K562 (cell line): ENCODE results near the gene SALL2.

Experiments
- YBX1 ChIP-seq: fragments of 450-650 bp; IDR thresholded peaks from 2 replicates; pipeline ENCODE4 v1.7.1; 2016; ENCODE audit warnings: mild to moderate bottlenecking
- TF ChIP-seq, protein P1 (sequence below), 3 experiments: IDR thresholded peaks in 2 of 3; conservative IDR thresholded peaks in 1 of 3; 2 replicates each; pipeline ENCODE4 v1.5.1; 2011 to 2012; ENCODE audit warnings: low read length in 3 of 3, mild to moderate bottlenecking in 3 of 3, control low read depth in 2 of 3, improper control_type of control experiment in 1 of 3, inconsistent platforms in 1 of 3, low read depth in 1 of 3, mixed read lengths in 1 of 3, moderate library complexity in 1 of 3; ENCODE audit not compliant: insufficient read depth in 2 of 3

DNA sequence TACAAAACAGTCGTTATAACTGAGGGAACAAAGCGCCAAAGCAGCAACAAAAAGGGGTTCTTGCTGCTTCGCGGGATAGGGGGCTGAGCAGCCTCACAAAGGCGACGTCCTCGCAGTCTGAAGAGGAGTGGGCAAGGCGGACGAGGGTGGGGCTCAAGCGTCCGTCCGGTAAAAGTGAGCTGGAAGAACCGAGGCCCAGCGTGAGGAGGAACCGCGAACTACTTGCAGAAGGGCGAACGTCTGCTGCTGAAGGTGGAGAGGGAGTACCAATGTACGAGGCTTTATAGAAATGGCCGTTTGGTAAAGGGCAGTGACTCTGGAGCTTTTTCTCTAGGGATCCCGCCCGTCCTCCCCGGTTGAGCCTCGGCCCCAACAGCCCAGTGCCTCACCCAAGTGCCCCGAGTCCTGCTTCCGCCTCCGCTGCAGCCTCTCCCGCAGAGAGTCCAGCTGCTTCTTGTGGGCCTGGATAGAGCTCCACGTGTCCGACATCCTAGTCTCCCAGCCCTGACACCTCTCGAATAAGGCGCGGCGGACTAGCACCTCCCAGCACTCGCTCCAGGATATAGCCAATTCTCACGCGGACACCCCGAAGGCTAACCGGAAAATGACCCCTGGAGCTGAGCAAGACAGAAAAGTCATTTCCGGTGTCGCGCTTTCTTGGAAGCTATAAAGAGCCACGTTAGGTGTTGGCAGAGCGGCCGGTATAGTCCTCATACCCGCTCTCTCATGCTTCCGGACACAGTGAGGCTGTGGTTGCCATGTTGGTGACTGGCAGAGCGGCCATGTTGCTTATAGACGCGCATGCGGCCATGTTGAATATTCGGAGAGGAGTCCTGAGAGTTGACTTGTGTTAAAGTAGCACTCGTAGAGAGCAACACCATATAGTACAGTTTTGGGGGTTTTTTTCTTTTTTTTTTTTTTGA, 15.2 kb downstream of the SALL2 start, which contains the start of gene METTL3:
- no peak for TF ChIP-seq YBX1
- TF ChIP-seq, protein P1, sequence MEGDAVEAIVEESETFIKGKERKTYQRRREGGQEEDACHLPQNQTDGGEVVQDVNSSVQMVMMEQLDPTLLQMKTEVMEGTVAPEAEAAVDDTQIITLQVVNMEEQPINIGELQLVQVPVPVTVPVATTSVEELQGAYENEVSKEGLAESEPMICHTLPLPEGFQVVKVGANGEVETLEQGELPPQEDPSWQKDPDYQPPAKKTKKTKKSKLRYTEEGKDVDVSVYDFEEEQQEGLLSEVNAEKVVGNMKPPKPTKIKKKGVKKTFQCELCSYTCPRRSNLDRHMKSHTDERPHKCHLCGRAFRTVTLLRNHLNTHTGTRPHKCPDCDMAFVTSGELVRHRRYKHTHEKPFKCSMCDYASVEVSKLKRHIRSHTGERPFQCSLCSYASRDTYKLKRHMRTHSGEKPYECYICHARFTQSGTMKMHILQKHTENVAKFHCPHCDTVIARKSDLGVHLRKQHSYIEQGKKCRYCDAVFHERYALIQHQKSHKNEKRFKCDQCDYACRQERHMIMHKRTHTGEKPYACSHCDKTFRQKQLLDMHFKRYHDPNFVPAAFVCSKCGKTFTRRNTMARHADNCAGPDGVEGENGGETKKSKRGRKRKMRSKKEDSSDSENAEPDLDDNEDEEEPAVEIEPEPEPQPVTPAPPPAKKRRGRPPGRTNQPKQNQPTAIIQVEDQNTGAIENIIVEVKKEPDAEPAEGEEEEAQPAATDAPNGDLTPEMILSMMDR (IDR thresholded peaks at IDR 0.05 in 2 of 3, conservative IDR thresholded peaks at IDR 0.05 in 1 of 3; ENCODE audit: insufficient read depth in 2 of 3, low read depth in 1 of 3, low read length in 3 of 3), result 0 out of 6 replicates have a peak, but pooled peaks of 1 of the 3 experiments have one; percentile 1
